GM21825 (cell line): ENCODE measurements around the gene TBC1D22A.
"Not testable (repeated sequence)": the region's sequence is repeated elsewhere in the genome, so short reads cannot be mapped to it uniquely, and the experiment has no call there.

ENCODE experiments used
- ATAC-seq: cut with Tn5 transposase; IDR thresholded peaks from one replicate; pipeline ENCODE4 v1.9.1; 2021; ENCODE audit warnings: mild to moderate bottlenecking, moderate library complexity; ENCODE audit not compliant: unreplicated experiment

The TBC1D22A gene

GRCh38 chr22:47040486-47041270, 278.2 kb downstream of the TBC1D22A start:
- ATAC-seq, result no peak

GRCh38 chr22:47041271-47042115, 279.0 kb downstream of the TBC1D22A start:
- no peak for ATAC-seq

DNA sequence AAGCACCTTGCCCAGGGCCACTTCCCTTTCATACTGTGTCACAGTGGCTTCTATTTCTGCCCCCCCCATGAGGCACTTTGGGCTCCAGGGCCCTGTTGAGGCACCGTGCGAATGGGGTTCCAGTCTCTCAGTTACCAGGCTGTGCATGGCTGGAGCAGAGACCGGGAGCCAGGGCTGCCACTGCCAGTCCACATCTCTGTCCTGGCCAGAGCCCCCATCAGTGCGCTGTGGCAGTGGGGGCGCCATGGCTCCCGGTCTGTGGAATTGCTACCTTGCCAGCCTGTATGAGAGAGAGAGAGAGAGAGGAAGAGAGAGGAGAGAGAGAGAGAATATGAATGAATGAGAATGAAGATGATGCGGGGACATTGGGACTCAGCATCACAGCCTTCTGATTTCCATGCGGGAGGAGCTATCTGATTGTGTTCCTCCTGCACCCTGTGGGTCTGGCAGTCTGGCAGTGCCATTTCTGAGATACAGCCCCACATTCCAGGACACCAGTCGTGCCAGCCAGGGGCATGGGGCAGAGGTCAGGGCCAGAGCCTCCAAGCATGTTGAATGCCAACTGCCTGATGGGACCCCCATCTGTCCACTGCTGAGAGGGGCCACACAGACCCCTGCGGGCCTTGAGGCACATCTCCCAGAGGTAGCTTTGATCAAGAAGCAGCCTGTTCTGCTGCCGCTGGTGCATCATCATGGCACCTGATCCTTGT, 279.8 kb downstream of the TBC1D22A start:
- no peak for ATAC-seq

GRCh38 chr22:47042861-47043496, 280.5 kb downstream of the TBC1D22A start:
- ATAC-seq, result no peak

DNA sequence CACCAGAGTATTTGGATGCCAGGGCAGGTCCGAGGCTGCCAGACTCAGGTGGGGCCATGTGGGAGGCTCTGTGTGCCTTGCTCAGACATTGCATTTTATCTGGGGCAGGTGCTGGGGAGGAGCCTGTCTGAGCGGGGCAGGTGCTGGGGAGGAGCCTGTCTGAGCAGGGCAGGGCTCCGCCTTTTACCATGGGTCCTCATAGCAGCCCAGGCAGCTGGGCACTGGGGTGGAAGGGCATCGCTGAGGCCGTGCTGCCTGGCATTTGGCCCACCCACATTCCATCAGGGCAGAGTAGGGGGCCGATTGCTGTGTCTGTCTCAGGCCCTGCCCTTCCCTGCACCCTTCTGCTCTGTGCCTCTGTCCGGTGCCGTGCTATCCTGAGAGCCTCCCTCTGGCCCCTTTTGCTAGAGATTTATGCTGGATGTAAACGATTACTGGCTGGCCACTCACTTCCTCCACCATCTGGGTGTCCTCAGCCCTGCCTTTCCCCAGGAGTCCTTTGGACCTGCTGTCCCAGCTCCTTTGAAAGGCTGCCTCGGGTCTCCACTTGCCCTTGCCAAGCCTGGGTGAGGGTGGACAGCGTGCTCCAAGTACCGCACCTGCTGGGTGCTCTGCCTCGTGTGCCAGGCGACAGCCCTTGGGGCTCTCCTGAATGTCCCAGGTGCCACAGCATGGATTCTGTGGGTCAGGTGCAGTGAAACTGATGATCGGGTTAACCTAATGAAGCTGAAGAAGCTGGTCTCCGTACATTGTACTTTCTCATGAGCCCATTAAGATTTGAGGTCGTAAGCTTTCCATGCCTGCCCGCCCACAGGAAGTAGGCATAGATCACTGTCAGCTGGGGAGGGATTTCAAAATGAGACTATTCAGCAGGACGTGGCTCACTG, 281.6 kb downstream of the TBC1D22A start:
- ATAC-seq, result no peak

- ATAC-seq, result no peak
These were observed 282.5 kb downstream of the TBC1D22A start for GRCh38 chr22:47044722-47045535.

- no peak for ATAC-seq
These were observed 283.4 kb downstream of the TBC1D22A start for GRCh38 chr22:47045691-47046410.

- ATAC-seq, result no peak
These were observed 284.1 kb downstream of the TBC1D22A start for GRCh38 chr22:47046411-47047065.

DNA sequence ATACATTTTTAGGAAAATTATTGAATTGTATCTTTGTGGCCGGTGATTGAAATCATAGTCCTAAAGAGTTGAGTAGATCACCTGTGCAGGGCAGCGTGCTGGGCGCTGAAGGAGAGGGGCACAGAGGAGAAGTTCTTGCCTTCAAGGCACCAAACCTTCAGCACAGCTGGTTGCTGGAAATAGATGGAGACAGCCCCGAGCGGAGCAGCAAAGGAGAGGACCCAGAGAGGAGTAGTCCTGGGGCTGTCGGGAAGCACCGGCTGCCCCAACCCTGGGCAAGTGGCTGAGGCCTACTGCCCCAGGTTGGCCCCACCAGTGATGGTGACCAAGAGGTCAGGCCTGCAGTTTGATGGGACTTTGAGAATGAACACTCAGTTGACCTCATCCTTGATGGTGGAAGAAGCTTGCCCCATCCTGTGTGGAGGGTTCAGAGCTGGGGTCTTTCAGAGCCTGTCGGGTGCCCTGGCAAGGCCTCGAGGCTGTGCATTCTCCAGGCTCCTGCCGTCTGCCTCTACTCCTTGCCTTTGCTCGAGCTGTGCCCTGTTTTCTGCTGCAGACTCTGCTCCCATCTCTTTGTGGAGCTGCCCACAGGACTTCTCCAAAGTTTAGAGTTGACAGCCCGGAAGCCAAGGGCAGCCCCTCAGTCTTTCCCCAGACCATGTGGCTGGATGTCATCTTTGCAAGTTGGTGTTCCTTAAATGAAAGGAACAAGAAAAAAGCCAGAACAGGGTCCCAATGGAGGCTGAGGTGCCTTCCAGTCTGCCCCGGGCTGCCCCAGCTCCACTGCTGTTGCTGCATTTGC, 285.1 kb downstream of the TBC1D22A start:
- no peak for ATAC-seq

DNA sequence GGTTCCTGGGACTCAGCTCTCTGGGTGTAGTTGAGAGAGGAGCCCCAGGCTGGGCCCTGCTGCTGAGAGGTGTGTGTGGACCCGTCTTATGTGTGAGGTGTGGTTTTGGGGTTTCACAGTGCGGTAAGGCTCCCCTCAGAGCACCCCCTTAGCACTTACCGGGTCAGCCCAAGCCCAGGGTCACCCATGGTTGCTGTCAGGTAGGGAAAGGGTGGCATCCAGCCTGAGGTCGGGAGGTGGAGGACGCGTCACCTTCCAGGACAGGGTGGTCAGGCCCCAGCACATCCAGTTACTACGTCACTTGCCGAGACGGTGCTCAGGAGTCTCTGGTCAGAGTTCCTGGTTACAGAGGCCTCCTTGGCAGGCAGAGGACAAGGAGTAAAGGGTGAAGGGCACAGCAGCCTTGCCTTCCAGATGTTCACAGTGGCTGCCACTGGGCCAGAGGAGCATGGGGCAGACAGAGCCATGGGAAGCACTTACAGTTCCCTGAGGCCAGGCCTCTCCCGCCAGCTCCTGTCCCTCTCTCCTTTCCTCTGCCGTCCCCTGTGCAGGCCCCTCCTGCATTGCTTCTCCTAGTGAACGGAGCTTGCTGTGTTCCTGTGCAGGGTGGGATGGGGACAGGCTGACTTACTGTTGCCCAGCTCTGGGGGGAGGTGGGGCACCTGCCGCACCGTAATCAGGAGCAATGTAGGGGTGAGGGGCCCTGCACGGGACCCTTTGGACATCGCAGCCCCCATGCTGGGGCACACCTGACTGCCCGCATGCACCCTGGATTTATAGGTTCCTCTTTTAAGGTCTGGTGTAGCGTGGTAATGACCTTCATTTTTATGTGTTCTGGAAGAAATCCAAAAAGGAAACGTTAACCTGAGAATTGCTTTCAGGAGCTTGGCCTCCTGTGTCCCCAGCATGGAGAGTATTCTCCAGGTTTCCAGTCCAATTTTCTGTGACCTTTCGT, 285.9 kb downstream of the TBC1D22A start:
- ATAC-seq, result no peak

- no peak for ATAC-seq
These were observed 286.7 kb downstream of the TBC1D22A start for GRCh38 chr22:47049078-47049624.

GRCh38 chr22:47049736-47050400, 287.4 kb downstream of the TBC1D22A start:
- not testable (repeated sequence) for ATAC-seq

DNA sequence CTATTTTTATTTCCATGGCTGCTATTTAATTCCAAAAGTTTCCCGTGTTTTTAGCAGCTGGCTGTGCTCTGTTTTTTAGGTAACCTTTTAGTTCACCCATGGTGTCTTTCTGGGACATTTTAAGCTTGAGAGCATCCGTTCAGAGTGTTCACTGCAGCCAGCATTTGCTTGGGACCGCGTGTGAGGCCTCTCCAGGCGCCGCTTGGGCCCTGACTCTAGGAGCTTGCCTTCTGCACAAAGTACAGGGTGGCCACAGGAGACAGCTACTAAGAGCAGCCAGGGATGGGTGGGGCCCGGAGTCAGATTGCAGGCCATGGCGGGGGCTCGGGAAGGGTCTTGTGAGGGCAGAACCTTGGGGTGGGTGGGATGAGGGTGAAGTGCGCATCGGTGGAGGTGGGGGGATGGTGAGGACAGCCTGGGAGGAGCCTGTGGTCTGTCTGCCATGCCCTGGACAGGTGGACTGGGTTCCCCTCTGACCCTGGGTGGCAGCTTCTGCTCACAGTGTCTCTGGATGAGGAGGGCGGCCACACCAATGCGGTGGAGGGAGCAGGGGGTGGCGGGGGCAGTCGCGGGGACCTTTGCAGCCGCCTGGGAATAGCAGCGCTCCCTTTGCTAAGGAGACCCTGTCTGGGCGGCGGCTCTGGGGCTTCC, 288.1 kb downstream of the TBC1D22A start:
- no peak for ATAC-seq

DNA sequence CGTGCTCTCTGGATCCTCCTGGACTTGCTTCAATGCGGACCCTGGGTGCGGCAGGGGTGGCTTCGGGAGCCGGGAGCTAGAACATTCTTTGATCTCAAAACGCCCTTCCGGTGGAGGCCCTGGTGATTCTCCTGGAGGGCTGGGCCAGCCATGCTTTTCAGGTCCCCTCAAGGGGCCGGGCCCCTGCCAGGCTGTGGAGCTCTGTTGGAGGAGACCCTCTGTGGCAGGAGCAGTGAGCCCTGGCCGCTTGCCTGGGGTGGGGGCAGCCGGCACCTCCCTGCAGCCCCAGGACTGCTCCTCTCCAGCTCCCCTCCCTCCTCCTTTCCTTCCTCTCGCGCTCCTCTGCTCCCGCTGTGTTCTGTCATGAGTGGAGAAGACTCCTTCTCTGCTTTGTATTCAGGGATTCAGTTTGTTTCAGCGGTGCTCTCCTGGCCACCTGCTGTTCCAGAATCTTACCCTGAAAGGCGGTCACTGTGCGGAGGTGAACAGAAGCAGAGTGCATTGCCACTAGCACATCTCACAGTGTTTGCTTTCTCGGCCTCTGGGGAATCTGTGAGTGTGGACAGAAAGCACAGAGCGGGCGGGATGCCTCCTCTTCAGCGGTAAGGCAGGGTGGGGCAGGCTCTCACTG, 289.1 kb downstream of the TBC1D22A start:
- ATAC-seq, result no peak
